Measurements from ENCODE around the gene RHOJ. TPM values are rescaled to one million over a fixed set of nuclear protein-coding genes. Genes with fewer than 3 reads are reported as not detected.

RHOJ gene
- total and polyA plus RNA-seq, 2 of the 8 experiments (the other 6 are each of a cell fraction or from before 2014, with no cell fraction given) = 0.11 TPM; not detected in 1

- no peaks in the 10 kb centered on the region for H3K9me3 ChIP-seq (ENCODE audit: insufficient read depth in 2 of 2, low read depth in 1 of 2, low read length in 1 of 2)
- ChIA-PET CTCF (ENCODE audit: partially characterized antibody) (interaction anchor here (1.2 to 1.7 kb wide), 7 partner anchors 11 to 1117 kb away, joined by 3 to 6 read pairs (median 4); no protein-coding TSS in a partner anchor), POLR2A (ENCODE audit: partially characterized antibody) (no interaction called here)
- H3K4me1 ChIP-seq (replicated peaks in 1 of 4; ENCODE audit: control insufficient read depth in 3 of 4, insufficient read depth in 4 of 4, low read length in 3 of 4) = peaks cover 0 to 6% (median 1%) of the 10 kb centered on the region in 4 experiments; a peak in 1 of 7 replicates
- H3K79me2 ChIP-seq (ENCODE audit: control insufficient read depth in 1 of 2, insufficient read depth in 2 of 2, low read length in 2 of 2) = no peaks in the 10 kb centered on the region
- no peak overlapping the region for H2BK15ac ChIP-seq (ENCODE audit: low read length)
- DNase-seq (ENCODE audit: low read depth in 1 of 2, low spot score in 2 of 2) (no peak), FAIRE-seq (no peak)
- H2BK12ac ChIP-seq (ENCODE audit: low read depth, low read length) = no peak overlapping the region
- H4K91ac ChIP-seq (replicated peaks; ENCODE audit: insufficient read length, low read length) = no peak overlapping the region
- H3K4ac ChIP-seq (replicated peaks; ENCODE audit: insufficient read length, low read depth, low read length) = no peak overlapping the region
- H3K18ac ChIP-seq (ENCODE audit: extremely low read depth, low read length) = no peak overlapping the region
- no peak overlapping the region for H4K8ac ChIP-seq (ENCODE audit: extremely low read depth, insufficient read depth, low read length)
- H3K14ac ChIP-seq (ENCODE audit: insufficient read length) = no peak overlapping the region
- no peaks in the 10 kb centered on the region for H3K79me1 ChIP-seq (ENCODE audit: low read depth, low read length)
- no peak overlapping the region for H3K56ac ChIP-seq (replicated peaks; ENCODE audit: insufficient read length, low read depth, low read length)
- H2BK120ac ChIP-seq (replicated peaks; ENCODE audit: low read depth, low read length) = no peak overlapping the region
- H3K23ac ChIP-seq (ENCODE audit: insufficient read length) = no peak overlapping the region
- no peak overlapping the region for H3K27ac ChIP-seq (ENCODE audit: low read depth, low read length)
- no peak overlapping the region for H3K4me2 ChIP-seq (ENCODE audit: insufficient read depth in 1 of 2, low read depth in 2 of 2, low read length in 2 of 2)
- no peak overlapping the region for H2BK5ac ChIP-seq (ENCODE audit: low read depth, low read length)
- no peak overlapping the region for H2AK5ac ChIP-seq (ENCODE audit: low read depth, low read length)
- no peak overlapping the region for H2AFZ ChIP-seq (ENCODE audit: low read length)
- H3K4me3 ChIP-seq (ENCODE audit: extremely low read depth in 1 of 4, insufficient read depth in 2 of 4, low read depth in 3 of 4, low read length in 4 of 4) = no peak overlapping the region
- H2BK20ac ChIP-seq (ENCODE audit: low read length) = no peak overlapping the region
- no peak overlapping the region for H4K5ac ChIP-seq (ENCODE audit: insufficient read length, low read depth, low read length)
- H3K36me3 ChIP-seq (ENCODE audit: control insufficient read depth in 2 of 4, insufficient read depth in 4 of 4, low read length in 3 of 4) = no peaks in the 10 kb centered on the region
- H3K23me2 ChIP-seq (ENCODE audit: low read depth, low read length) = no peaks in the 10 kb centered on the region; the same call in 1 of the 2 replicates
- H3K9ac ChIP-seq (replicated peaks in 1 of 4; ENCODE audit: extremely low read depth in 1 of 4, low read depth in 3 of 4, low read length in 3 of 4) = no peak overlapping the region
- 92% methylated on average over 7 of the region's 7 CpGs; no CpG with 5 or more reads in 1 of the 2 experiments for WGBS, 2 experiments (ENCODE audit: extremely low coverage in 1 of 2, insufficient coverage in 1 of 2, insufficient read length in 1 of 2, insufficient replicate concordance in 2 of 2, low coverage in 1 of 2, low lambda C conversion rate in 2 of 2, missing lambda C conversion rate in 1 of 2)
- no peaks in the 10 kb centered on the region for H4K20me1 ChIP-seq (replicated peaks in 1 of 2; ENCODE audit: control insufficient read depth in 1 of 2, insufficient read depth in 2 of 2, low read length in 2 of 2)
- H3K27me3 ChIP-seq (replicated peaks in 1 of 4; ENCODE audit: control insufficient read depth in 3 of 4, extremely low read depth in 1 of 4, insufficient read depth in 3 of 4, low read length in 3 of 4) = no peaks in the 10 kb centered on the region
- TF ChIP-seq EGR1 (IDR thresholded peaks at IDR 0.05; ENCODE audit: borderline replicate concordance, low read depth, low read length) (no peak), TEAD4 (IDR thresholded peaks at IDR 0.05; ENCODE audit: low read depth, low read length) (no peak), TCF12 (IDR thresholded peaks at IDR 0.05; ENCODE audit: low read depth, low read length) (no peak), FOSL1 (IDR thresholded peaks at IDR 0.05; ENCODE audit: insufficient read depth, low read depth, low read length) (no peak), NRF1 (IDR thresholded peaks at IDR 0.05; ENCODE audit: low read depth, low read length) (no peak), RBBP5 (IDR thresholded peaks at IDR 0.05; ENCODE audit: borderline replicate concordance, low read depth, low read length) (no peak), ZNF274 (IDR thresholded peaks at IDR 0.05; ENCODE audit: borderline replicate concordance, extremely low read depth, low read length) (no peak)
Observed at GRCh38 chr14:63283884-63284248, 79.6 kb downstream of the RHOJ start.

Measured in H1 (cell line).